22Rv1 (cell line): ENCODE data around the gene PPP1R9B.

ENCODE experiments used
- ZFX ChIP-seq: fragments of 450-650 bp; IDR thresholded peaks from 2 replicates; pipeline ENCODE4 v1.6.1; 2017; ENCODE audit warnings: antibody characterized with exemption, borderline replicate concordance
- TF ChIP-seq, protein P1 (sequence below): fragments of 450-650 bp; IDR thresholded peaks from 2 replicates; pipeline ENCODE4 v1.5.1; 2017; ENCODE audit warnings: mild to moderate bottlenecking

DNA sequence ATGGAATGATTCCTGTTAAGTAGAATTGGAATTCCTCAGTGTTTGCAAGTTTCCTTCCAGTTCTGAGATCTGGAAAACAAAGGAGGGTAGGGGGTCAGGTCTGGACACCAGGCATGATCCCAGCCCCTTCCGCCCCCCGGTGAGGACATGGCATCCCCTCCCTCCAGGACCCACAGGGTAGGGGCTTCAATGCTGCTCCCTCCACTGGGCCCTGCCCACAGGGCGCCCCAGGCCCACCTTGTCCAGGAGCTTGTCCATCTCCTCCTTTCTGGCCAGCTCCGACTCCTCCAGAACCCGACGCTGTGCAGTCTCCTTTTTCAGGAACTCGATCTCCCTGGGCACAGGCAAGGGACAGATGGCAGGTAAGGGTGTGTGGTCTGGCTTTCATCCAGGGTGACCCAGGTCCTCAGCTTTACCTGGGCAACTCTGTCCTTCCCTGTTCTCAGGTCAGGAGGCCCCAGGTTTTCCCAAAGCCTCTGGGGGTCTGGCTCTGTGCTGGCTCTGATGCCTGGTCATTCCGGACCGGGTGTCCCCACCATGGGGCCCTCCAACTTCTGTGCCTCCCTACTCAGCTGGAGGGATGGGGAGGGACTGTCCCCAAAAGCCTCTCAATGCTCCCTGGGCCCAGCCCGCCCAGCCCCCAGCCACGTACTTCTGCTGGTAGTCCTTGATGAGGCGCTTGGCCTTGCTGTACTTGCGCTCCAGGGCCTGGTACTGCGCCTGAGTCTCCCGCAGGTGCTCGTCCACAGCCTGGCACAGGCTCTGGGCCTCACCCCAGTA is 15.0 kb downstream of the PPP1R9B start:
- TF ChIP-seq, protein P1, sequence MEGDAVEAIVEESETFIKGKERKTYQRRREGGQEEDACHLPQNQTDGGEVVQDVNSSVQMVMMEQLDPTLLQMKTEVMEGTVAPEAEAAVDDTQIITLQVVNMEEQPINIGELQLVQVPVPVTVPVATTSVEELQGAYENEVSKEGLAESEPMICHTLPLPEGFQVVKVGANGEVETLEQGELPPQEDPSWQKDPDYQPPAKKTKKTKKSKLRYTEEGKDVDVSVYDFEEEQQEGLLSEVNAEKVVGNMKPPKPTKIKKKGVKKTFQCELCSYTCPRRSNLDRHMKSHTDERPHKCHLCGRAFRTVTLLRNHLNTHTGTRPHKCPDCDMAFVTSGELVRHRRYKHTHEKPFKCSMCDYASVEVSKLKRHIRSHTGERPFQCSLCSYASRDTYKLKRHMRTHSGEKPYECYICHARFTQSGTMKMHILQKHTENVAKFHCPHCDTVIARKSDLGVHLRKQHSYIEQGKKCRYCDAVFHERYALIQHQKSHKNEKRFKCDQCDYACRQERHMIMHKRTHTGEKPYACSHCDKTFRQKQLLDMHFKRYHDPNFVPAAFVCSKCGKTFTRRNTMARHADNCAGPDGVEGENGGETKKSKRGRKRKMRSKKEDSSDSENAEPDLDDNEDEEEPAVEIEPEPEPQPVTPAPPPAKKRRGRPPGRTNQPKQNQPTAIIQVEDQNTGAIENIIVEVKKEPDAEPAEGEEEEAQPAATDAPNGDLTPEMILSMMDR, result no peak
- TF ChIP-seq ZFX, result no peak
